Stimulated activated CD4-positive, alpha-beta T cell treated with anti-CD3 and anti-CD28 coated beads, Interleukin-4, amount 100 ng/mL, for 48 hours (primary cell): Measurements from ENCODE around the gene DIS3L.
"Not testable (repeated sequence)": the region's sequence is repeated elsewhere in the genome, so short reads cannot be mapped to it uniquely, and the experiment has no call there.

ENCODE experiments used
- DNase-seq, 2 donors: peaks; one replicate each; pipeline ENCODE4 v3.0.0-alpha.2; 2020; ENCODE audit warnings: low read depth in 2 of 2

DIS3L gene

DNA sequence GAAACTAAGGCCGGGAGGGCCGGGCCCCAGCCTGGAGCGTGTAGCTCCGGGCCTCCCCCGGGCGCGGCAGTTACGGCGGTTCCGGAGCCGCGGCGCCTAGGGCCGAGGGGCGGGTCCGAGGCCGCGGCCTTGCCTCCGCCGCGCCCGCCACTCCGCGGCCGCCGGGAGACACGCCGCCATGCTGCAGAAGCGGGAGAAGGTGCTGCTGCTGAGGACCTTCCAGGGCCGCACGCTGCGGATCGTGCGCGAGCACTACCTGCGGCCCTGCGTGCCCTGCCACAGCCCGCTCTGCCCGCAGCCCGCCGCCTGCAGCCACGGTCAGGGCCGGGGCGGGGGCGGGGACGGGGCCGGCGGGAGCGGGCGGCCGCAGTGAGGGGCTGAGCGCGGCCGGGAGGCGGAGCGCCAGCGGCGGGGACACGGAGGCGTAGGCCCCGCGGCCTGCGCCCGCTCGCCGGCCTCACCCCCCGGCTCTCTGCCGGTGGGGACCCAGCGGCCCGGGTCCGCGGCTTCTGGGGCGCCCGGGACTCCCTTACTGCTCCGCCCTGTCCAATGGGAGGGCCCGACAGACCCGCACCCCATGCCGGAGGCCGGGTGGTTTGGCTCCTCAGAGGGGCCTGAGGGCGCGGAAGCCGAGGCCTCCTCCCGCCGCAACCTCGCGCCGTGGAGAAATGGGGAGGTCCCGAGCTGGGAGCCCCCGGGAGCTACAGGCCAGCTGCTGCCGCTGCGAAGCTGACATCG, at the start of gene DIS3L:
Gene DIS3L, plus strand, starts transcription at position 150 of the 738 bp plus-strand sequence. Its CDS starts 29 bp downstream, at position 179.
- peak; percentile 48 to 49 for DNase-seq

DNA sequence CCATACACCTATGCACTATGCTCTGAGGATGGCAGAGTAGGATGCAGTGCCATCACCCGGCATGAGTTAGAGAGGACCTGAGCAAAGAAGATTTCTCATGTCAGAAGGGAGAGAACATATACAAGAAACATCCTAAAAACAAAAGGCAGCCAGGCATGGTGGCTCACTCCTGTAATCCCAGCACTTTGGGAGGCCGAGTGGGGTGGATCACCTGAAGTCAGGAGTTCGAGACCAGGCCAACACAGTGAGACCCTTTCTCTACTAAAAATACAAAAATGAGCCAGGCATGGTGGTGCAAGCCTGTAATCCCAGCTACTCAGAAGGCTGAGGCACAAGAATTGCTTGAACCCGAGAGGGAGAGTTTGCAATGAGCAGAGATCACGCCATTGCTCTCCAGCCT, 47.5 kb upstream of the DIS3L start:
- not testable (repeated sequence) for DNase-seq

DNA sequence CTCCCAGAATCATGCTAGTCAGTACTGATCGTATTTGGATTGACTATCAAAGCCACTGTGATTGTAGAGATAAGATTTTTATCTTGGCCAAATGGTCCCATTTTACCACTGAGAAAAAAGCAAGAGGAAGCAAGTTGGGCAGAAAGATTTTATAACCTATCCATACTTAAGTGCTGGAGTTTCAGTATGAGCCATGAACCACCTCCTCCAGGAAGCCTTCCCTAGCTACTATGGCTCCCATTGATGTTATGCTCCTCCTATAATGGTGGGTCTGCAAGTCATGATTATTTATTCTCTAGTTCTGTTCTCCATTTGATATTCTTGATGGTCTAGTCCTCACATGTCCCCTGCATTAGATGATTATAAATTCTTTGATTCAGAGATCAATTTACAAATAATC, 46.4 kb upstream of the DIS3L start:
- DNase-seq, result no peak

DNA sequence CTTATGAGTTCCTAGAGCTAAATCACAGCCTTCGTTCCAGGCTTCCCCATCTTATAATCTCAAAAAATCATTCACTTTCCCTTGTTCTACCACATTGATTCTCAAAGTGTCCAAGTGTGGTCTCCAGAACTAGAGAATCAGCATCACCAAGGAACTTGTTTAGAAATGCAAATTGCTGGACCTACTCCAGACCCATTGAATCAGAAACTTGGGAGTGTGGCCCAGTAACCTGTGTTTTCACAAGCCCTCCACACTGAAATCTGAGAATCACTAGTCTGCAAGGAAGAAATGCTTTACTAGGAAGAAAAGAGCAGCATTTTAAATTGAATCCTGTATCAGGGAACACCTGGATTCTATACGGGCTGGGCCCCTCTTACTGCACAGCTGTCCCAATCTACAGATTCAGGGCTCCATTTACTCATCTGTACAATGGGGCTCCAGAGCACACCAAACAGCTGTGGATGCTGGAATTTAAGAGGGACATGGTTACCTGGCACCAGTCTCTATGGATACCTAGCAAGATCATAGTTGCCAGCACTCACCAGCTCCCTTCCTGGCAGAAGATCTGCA, 43.7 kb upstream of the DIS3L start:
- DNase-seq, result no peak

DNA sequence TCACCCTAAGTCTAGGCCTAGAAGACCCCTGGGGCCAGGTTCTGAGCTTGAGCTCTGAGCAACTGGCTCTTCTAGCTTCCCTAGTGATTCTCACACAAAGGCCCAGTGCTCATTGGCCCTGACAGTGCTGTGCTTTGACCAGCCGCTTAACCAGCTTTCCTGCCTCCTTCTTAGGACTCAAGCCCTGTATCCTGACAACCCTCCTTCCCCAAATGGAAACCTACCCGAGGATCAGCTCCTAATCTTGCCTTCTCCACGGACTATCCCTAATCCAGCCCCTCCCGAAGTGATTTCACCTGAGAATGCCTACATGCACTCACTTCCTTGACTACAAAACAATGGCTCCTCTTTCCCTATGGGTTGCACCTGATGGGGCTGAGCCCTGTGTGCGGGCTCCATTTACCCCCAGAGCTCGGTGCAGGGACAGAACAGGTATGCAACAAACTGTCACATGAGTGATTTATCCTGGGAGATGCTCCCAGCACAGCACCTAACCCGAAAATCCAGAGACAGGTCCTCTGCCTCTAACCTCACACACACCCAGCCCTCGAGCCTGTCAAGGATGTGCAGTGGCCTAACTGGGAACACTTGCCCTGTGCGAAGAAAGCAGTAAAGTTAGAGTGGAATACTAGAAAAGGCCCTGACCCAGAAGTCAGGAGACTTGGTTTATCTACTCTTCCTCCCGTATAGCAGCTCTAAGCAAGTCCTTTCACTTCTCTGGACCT, 42.1 kb upstream of the DIS3L start:
- DNase-seq, result no peak

DNA sequence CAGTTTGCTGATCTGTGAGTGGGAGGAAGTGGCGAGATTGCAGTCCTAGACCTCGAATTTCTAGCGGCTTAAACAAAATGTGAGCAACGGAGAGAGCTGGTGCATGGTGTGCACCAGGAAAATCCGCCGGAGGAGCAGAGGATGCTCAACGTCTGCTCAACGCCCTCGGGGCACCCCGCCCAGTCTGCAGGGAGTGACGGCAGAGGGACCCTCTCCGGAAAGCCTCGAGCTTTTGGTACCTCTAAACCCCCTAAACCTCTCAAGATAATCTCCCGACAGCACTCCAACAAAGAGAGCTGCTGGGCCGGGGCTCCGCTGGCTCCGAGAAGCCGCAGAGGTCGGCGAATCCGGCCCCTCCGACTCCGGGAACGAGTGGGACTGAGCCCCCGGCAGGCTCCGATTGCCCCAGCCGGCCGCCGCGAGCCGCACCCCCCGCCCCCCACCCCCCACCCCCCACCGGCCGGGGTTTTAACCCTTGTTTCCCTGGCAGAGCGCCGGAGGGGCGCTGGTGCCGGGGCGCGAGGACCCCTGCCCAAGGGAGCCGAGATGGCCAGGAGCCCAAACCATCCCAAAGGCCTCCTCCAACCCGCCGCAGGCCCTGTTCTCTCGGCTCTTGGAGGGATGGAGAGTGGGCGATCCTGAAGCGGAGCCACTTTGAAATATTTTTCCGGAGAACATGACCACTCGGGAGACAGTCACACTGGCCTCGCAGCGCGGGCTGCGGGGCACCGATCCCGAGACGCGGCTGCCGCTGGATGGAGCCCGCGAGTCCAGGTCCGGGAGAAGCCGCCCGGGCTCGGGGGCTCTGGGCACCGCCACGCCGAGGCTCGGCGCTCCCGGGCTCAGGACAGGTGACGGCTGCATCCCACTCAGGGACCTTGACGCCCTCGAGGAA, 41.3 kb upstream of the DIS3L start:
- DNase-seq, result peak; percentile 36 to 41

DNA sequence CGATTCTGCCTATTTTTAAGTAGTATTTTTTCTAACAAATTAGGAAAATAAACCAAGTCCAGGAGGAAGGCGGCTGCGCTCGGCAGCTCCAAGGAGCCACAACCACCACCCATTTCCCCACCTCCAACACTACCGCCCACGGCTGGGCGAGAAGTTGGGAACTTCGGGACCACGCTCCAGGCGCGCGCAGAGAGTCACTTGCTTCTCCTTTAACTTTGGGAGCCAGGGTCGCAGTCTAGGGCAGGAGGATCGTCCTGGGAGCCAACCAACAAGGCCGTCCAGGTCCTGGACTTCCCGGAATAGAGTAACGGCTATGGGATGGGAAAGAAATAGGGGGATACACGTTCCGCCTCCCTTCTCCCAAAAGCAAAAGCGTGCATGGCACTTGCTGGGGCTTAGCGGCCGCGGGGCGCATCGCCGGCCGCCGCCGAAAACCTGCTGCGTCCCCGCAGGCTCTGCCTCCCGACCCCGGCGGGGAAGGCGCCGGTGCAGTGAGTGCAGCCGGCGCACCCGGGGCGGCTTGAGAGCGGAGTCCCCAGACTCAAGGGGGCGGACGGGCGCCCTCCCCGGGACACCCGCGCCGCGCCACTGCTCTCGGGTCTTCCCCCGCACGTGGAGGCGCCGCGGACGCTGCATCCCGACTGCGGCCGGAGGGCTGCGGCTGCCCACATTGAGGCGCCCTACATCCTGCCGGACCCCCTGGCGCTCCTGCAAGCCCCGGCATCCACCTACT, 40.5 kb upstream of the DIS3L start:
- no peak for DNase-seq

DNA sequence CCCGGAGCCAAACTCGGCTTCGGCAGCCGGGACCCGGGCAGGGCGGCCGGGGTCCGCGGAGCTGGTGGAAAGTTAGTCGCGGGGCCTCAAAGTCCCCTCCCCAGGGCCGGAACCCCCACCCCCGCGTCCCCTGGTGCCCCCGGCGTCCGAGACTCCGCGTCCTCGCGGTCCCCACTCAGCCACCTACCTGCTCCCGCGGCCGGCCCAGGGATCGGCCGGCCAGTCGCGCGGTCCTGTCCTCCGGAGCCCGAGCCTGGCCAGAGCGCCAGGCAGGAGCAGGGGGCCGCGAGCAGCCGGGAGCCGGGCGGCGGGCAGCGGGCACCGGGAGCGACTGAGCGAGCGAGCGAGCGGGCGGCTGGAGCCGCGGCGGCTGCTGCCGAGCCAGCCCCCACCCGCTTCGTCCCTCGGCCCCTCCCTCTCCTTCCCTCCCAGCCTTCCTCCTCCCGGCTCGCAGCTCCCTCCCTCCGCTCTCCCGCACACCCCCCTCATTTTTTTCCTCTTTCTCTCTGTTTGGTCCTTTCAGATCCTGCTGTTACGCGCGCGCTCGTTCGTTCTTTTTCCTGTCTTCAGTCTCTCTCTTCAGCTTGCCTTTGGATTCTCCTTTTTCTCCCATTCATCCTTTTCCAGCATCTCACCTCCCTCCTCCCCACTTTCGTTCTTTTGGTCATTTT, 39.8 kb upstream of the DIS3L start, which contains the start of gene MEGF11:
Gene MEGF11, minus strand, starts transcription at position 333 of the 671 bp plus-strand sequence. CDS start 125,347 bp downstream, outside the sequence.
- DNase-seq, result no peak

DNA sequence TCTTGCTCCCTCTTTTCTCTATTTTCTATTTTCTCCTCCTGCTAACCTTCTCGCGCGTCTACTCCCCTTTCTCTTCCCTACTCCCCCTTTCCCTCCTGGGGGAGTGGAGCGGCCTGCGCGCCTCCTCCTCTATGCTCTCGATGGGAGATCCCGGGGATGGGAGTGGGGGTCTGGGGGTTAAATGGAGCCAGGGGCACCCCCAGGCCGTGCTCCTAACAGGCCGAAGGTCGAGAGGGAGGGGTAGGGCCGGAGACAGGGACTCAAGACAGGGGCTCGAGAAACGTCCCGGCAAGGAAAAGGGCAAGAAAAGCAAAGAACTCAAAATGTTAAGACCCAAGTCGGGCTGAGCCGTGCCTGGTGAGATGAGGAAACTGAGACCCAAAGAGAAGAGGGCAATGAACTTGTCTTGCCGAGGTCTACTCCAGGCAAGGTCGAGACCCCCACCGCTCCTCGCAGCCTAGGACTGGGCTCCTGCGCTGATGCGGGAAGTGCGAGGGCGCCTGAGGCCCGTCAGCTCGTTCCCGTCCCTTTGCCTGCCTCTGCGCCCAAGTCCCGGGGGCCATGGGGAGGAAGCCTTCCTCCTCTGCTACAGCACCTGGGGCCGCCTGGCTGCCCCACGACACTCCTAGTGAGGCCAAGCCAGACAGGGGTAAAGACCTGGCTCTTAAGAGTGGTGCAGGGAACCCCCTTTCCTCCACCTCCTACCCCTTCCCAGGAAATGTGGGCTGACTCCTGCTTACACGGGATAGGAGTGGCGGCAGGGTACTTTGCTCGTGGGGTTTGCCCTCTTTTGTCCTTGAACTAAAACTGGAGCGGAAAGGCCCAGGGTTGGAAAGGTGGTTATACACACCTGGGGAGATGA, 39.0 kb upstream of the DIS3L start:
- DNase-seq, result no peak

DNA sequence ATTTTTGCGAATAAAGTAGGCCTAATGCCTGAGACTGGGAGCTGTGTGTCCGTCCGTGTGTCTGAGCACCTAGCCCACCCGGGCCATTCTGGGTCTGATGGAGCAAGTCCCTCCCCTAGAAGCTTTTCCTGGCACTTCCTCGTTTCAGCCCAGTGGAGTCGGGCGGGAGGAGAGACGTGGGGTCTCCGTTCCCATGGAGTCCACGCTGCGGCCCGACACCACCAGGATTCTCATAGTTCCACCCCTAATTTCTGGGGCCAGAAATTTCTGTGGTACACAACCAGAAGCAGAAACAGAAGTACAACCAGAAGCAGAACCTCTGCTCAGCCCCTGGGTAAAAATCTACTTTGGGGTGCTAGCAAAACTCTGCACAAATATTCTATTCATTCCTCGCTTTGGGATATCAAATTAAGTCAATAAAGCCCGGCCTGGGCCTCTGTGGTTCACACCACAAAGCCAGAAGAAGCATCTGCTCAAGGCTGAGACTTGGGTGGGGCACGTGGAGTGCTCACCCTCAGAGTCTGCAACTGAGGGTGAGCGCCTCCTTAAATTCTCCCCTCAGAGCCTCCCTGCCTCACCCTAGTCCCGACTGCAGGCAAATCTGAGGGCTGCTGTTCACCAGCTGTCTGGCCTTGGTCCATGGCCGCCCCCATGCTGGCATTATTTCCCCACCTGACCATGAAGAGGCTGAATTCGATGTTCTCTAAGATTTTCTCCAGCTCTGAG, 38.3 kb upstream of the DIS3L start:
- DNase-seq, result no peak

DNA sequence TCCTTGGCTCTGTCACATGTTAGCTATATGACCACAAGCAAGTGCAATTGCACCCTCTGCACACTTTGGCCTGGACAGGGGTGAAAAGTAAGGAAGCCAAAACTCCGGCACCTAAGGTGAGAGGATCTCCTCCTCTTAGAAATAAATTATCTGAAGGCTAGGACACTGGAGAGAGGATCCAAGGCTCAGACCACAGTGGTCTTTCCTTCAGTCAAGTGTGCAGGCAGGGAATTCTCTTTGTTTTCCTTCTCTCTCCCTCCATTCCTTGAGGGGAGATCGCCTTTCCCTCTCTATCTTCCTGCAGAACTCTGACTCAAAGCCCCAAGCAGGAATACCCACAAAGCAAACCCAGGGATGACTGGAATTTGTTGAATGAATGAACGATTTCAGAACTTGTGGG, 36.7 kb upstream of the DIS3L start:
- DNase-seq, result no peak

DNA sequence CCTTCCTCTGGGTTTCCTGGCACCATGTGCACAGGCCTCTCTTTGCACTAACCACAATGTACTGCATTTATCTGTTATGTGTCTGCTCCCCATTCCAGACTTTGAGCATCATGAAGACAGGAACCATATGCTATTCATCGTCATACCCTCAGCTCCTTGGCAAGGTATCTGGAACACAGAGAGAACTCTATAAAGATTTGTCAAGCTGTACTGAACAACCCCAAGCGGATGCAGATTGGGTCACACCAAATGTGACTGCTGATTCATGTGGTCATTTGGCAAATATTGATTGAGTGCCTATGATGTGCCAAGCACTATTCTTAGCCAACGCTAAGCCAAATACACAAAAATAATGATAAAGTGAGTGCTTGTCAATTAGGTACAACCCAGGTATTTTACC, 32.3 kb upstream of the DIS3L start:
- no peak for DNase-seq

DNA sequence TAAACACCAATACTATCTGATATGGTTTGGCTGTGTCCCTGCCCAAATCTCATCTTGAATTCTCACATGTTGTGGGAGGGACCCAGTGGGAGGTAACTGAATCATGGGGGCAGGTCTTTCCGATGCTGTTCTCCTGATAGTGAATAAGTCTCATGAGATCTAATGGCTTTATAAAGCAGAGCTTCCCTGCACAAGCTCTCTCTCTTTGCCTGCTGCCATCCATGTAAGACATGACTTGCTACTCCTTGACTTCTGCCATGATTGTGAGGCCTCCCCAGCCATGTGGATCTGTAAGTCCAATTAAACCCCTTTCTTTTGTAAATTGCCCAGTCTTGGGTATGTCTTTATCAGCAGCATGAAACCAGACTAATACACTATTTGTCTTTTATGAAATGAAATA, 30.5 kb upstream of the DIS3L start:
- not testable (repeated sequence) for DNase-seq

DNA sequence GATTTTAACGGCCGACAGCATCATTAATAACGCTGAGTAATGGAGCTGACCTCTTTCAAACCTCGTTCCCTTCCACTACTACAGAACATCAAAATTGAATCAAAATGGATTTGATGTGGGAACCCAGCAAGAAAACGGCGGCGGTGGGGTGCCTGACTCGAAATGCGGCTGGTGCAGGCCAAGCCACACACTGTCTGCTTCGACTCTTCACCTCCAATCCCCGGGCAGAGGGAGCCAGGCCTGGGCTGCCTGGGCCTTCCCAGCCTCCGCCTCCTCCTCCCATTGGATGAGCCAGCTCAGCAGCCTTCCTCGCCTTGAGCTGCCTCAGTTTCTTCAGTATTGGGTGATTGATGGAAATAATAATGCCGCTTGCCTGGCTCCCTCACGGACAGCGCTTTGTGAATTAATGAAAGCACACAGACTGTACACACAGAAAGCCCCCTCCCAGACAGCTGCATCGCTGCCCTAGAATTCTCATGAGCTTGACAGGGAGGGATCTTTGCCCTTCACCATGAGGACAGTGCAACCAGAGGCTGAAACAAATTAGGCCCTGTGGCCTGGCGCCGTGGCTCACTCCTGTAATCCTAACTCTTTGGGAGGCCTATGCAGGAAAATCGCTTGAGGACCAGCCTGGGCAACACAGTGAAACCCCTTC, 28.4 kb upstream of the DIS3L start:
- DNase-seq, result no peak

DNA sequence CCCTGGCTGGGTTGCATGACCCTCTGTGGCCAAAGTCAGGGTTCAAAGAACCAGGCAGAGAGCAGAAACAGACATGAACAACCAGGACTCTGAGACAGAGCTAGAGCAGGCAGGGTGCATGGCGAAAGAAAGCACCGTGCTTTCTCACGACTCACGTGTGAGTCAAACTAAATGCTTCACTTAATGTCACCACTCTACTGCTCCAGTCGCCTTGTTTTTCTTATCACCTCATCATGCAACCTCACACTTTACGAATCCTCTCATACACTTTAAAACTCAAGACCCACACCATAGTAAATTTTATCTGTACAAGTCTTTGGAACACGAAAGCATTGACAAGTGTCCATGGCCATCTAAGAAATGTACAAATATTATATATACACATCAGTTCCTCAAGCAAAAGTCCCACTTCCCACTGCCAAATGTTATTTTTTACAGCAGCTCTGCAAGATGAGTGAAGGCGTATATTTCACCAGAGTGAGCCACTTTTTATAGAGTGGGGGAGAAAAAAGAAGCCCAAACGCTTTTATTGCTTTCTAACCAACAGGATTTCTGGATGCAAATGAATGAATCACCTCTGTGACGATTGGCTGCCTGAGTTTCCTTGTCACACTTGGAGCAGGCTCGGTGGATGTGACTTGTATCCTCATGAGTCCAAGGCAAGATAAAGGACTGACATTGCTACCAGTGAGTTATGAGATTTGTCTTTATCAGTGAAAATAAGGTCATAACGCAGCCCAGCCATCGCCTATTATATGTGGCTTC, 23.9 kb upstream of the DIS3L start:
- no peak for DNase-seq

DNA sequence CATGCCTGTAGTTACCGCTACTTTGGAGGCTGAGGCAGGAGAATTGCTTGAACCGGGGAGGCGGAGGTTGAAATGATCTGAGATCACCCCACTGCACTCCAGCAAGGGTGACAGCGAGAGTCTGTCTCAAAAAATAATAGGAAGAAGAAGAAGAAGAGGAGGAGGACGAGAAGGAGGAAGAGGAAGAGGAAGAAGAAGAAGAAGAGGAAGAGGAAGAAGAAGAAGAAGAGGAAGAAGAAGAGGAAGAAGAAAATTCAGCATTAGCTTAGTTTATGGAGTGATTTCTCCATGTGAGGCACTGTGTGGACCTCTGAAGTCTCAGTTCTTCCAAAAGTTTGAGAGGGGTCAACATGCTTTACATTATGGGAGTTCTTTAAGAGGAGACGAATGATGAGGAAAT, 22.4 kb upstream of the DIS3L start:
- DNase-seq, result no peak

DNA sequence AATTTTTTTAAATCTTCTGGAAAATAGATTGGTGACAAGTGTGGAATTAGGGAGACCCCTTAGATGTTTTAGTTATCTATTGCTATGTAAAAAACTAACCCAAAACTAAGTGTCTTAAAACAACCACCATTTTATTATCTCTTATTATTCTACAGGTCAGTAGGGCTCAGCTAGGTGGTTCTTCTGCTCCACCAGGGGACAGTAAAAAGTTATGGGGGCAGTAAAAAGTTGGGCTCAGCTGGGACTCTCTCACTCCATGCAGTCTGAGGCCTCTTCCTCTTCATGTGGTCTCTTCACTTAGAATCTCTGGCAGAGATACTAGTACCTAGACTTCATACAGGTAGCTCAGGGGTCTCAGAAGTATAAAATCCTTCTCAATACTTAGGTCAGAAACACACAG, 18.0 kb upstream of the DIS3L start:
- no peak for DNase-seq

DNA sequence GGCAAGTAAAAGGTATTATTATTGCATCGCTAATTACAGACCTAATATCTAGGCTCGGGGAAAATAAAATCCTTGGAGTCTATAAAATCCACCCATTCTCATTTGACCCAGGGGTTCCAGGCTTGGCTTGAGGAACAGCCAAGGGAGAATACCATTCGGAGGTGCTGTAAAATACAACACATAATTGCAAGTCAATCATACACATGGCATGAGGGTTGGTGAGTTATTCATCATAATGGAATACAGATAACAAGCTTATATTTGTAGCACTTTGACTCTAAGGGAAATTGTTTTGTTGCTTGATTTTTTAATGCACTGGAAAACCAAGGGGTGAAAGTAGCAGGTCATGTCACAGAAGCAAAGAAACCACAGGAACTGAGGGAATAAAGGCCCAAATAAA, 16.8 kb upstream of the DIS3L start:
- no peak for DNase-seq
